Upper lobe of right lung (tissue), 1 donor: Measurements from ENCODE around the gene NFAM1. TPM values are rescaled to one million over a fixed set of nuclear protein-coding genes. Genes with fewer than 3 reads are reported as not detected.

Experiments
- ATAC-seq: fragments of 200-7000 bp; cut with Tn5 transposase; one replicate; pipeline ENCODE4 v1.9.1; 2020; ENCODE audit warnings: mild to moderate bottlenecking, moderate library complexity
- DNase-seq: peaks from one replicate; pipeline ENCODE4 v3.0.0-alpha.2; 2020
- H3K27ac ChIP-seq: fragments of 200-600 bp; one replicate; pipeline ENCODE4 v1.8.0; 2022
- H3K27me3 ChIP-seq: fragments of 200-600 bp; one replicate; pipeline ENCODE4 v1.8.0; 2022; ENCODE audit warnings: mild to moderate bottlenecking
- H3K36me3 ChIP-seq: fragments of 200-600 bp; one replicate; pipeline ENCODE4 v1.8.0; 2022
- H3K4me1 ChIP-seq: fragments of 200-600 bp; one replicate; pipeline ENCODE4 v1.8.0; 2022
- H3K4me3 ChIP-seq: fragments of 200-600 bp; one replicate; pipeline ENCODE4 v1.8.0; 2022; ENCODE audit warnings: mild to moderate bottlenecking
- H3K9me3 ChIP-seq: fragments of 200-600 bp; one replicate; pipeline ENCODE4 v1.8.0; 2022
- CTCF ChIP-seq: fragments of 200-600 bp; IDR thresholded peaks from one replicate; pipeline ENCODE4 v1.8.0; 2022; ENCODE audit warnings: antibody characterized with exemption
- intact Hi-C: fragments of 100-400 bp; cut with DNase I; formaldehyde crosslinking; loops from one replicate; pipeline ENCODE4 v1.11.0; 2022
- total RNA-seq: library from RNA; stranded (reverse); fragmentation: NEBNext Ultra II Directional; extraction: Animal tissue kit (Norgen Biotek cat#: 25700); gene quantifications from one replicate; pipeline ENCODE4 v1.2.1, GENCODE V29; 2021
- donor health status: DM: no; HTN: yes; CAD: no; lungs with severe emphysema.

NFAM1 gene
- total RNA-seq, 1 donor from 2014 or later: 12.6 TPM

- no peaks in the 10 kb centered on the region for H3K4me1 ChIP-seq
- no peaks in the 10 kb centered on the region for H3K9me3 ChIP-seq
- no peaks in the 10 kb centered on the region for H3K27me3 ChIP-seq
- no peak overlapping the region for H3K27ac ChIP-seq
- intact Hi-C loops: no loop called here
- no peak for TF ChIP-seq CTCF
- DNase-seq (no peak), ATAC-seq (no peak)
- H3K4me3 ChIP-seq: no peak overlapping the region
- no peaks in the 10 kb centered on the region for H3K36me3 ChIP-seq
Measured at GRCh38 chr22:42358643-42359558, 73.3 kb downstream of the NFAM1 start.

GRCh38 chr22:42357634-42358296, 74.4 kb downstream of the NFAM1 start:
- no peak for TF ChIP-seq CTCF
- ATAC-seq (peak; percentile 72), DNase-seq (peak; percentile 82)
- no peak overlapping the region for H3K27ac ChIP-seq
- no peak overlapping the region for H3K4me3 ChIP-seq
- intact Hi-C loops: no loop called here
- H3K4me1 ChIP-seq: no peaks in the 10 kb centered on the region
- no peaks in the 10 kb centered on the region for H3K27me3 ChIP-seq
- no peaks in the 10 kb centered on the region for H3K36me3 ChIP-seq
- no peaks in the 10 kb centered on the region for H3K9me3 ChIP-seq

- no peaks in the 10 kb centered on the region for H3K36me3 ChIP-seq
- TF ChIP-seq CTCF: no peak
- H3K27ac ChIP-seq: no peak overlapping the region
- H3K4me1 ChIP-seq: no peaks in the 10 kb centered on the region
- ATAC-seq: no peak
- H3K4me3 ChIP-seq: no peak overlapping the region
- intact Hi-C loops: no loop called here
- no peaks in the 10 kb centered on the region for H3K9me3 ChIP-seq
- H3K27me3 ChIP-seq: no peaks in the 10 kb centered on the region
- DNase-seq: no peak
Measured at GRCh38 chr22:42357221-42357620, 75.0 kb downstream of the NFAM1 start.

GRCh38 chr22:42356533-42356932, 75.7 kb downstream of the NFAM1 start:
- H3K4me1 ChIP-seq: no peaks in the 10 kb centered on the region
- no peaks in the 10 kb centered on the region for H3K9me3 ChIP-seq
- intact Hi-C loops: no loop called here
- no peaks in the 10 kb centered on the region for H3K27me3 ChIP-seq
- DNase-seq (no peak), ATAC-seq (no peak)
- TF ChIP-seq CTCF: no peak
- H3K36me3 ChIP-seq: no peaks in the 10 kb centered on the region
- H3K27ac ChIP-seq: no peak overlapping the region
- no peak overlapping the region for H3K4me3 ChIP-seq

- intact Hi-C loops: no loop called here
- H3K36me3 ChIP-seq: no peaks in the 10 kb centered on the region
Measured at GRCh38 chr22:42353883-42354727, 78.1 kb downstream of the NFAM1 start.

More at GRCh38 chr22:42353883-42354727, 78.1 kb downstream of the NFAM1 start:
- Histone ChIP-seq H3K9me3 (no peaks in the 10 kb centered on the region), H3K4me1 (no peaks in the 10 kb centered on the region), H3K4me3 (no peak overlapping the region), H3K27ac (no peak overlapping the region), H3K27me3 (no peaks in the 10 kb centered on the region)
- no peak for TF ChIP-seq CTCF
- ATAC-seq (no peak), DNase-seq (no peak)
